ENCODE results near the gene CPEB4. TPM values are rescaled to one million over a fixed set of nuclear protein-coding genes. Genes with fewer than 3 reads are reported as not detected.

The CPEB4 gene
- total RNA-seq, 4 donors from 2014 or later, result 97.8 to 109 (median 102) TPM

DNA sequence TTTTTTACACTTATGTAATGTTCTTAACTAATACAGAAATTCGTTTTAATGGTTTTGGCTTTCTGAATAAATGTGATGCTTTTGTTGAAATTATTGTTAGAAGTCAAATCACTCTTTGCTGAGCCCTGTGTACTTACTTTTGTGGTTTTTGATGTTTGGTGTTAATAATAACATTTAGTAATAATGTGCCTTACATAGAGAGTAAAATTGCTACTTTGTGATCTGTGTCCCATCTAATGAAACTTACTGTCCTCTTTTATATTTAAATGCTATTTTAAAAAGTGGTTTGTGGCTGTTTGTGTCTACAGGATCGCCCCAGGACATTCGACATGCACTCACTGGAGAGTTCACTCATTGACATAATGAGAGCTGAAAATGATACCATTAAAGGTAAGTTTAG, 22.1 kb downstream of the CPEB4 start:
- Histone ChIP-seq H3K27ac (peak overlapping the region; percentile 89 to 99 (median 95)), H3K9me3 (no peaks in the 10 kb centered on the region), H3K36me3 (peaks cover 0 to 5% of the 10 kb centered on the region in 2 donors), H3K4me1 (peaks cover 78 to 81% of the 10 kb centered on the region in 2 donors), H3K4me3 (no peak overlapping the region), H3K27me3 (no peaks in the 10 kb centered on the region)
- in situ Hi-C loops (cut with MboI; ENCODE audit: low sequenced_read_pairs in 4 of 4), result no loop called here
- intact Hi-C loops (cut with DNase I; ENCODE audit: low total_unique reads), result no loop called here
- DNase-seq (no peak), ATAC-seq (no peak)
- TF ChIP-seq, protein P1, sequence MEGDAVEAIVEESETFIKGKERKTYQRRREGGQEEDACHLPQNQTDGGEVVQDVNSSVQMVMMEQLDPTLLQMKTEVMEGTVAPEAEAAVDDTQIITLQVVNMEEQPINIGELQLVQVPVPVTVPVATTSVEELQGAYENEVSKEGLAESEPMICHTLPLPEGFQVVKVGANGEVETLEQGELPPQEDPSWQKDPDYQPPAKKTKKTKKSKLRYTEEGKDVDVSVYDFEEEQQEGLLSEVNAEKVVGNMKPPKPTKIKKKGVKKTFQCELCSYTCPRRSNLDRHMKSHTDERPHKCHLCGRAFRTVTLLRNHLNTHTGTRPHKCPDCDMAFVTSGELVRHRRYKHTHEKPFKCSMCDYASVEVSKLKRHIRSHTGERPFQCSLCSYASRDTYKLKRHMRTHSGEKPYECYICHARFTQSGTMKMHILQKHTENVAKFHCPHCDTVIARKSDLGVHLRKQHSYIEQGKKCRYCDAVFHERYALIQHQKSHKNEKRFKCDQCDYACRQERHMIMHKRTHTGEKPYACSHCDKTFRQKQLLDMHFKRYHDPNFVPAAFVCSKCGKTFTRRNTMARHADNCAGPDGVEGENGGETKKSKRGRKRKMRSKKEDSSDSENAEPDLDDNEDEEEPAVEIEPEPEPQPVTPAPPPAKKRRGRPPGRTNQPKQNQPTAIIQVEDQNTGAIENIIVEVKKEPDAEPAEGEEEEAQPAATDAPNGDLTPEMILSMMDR (IDR thresholded peaks at IDR 0.05 in 4 of 5, conservative IDR thresholded peaks at IDR 0.05 in 1 of 5), result no peak
- TF ChIP-seq POLR2A (IDR thresholded peaks at IDR 0.05), result no peak

- DNase-seq (no peak), ATAC-seq (no peak)
- in situ Hi-C loops (cut with MboI; ENCODE audit: low sequenced_read_pairs in 4 of 4), result no loop called here
- no peak for TF ChIP-seq POLR2A (IDR thresholded peaks at IDR 0.05)
- TF ChIP-seq, protein P1 (IDR thresholded peaks at IDR 0.05 in 4 of 5, conservative IDR thresholded peaks at IDR 0.05 in 1 of 5), result no peak
- H3K4me3 ChIP-seq, result no peak overlapping the region
- peaks cover 0 to 5% of the 10 kb centered on the region in 2 donors for H3K36me3 ChIP-seq
- no peaks in the 10 kb centered on the region for H3K27me3 ChIP-seq
- peaks cover 80 to 87% of the 10 kb centered on the region in 2 donors for H3K4me1 ChIP-seq
- intact Hi-C loops (cut with DNase I; ENCODE audit: low total_unique reads), result no loop called here
- peak overlapping the region; percentile 89 to 99 (median 95) for H3K27ac ChIP-seq
- no peaks in the 10 kb centered on the region for H3K9me3 ChIP-seq
Observed at GRCh38 chr5:173911623-173912022, 23.5 kb downstream of the CPEB4 start.

DNA sequence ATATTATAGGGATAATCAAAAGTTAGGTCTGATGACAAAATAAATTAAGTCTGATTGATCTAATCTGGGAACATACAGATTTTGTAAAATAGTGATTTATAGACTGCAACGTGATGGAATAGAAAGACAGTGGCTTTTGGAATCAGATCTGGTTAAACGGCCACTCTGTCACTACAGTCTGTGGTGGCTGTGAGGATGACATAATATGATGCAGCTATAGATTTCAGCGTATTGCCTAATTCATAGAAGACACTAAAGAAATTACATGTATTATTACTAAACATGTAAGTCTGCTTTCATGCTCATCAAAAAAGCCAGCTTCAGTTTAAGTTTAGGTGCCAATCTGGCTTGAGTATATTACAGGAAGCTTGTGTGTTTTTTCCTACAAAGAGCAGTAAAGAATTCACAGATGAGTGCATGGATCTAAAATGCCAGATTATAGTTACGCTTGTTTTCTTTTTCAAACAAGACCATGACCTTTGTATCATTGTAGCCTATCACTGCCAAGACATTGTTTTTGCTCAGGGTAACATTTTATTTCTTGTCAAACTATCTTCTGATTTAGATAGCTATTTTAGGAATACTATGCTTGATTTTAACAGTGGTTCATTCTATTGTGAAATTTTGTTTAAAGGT, 25.7 kb downstream of the CPEB4 start:
- intact Hi-C loops (cut with DNase I; ENCODE audit: low total_unique reads), result no loop called here

DNA sequence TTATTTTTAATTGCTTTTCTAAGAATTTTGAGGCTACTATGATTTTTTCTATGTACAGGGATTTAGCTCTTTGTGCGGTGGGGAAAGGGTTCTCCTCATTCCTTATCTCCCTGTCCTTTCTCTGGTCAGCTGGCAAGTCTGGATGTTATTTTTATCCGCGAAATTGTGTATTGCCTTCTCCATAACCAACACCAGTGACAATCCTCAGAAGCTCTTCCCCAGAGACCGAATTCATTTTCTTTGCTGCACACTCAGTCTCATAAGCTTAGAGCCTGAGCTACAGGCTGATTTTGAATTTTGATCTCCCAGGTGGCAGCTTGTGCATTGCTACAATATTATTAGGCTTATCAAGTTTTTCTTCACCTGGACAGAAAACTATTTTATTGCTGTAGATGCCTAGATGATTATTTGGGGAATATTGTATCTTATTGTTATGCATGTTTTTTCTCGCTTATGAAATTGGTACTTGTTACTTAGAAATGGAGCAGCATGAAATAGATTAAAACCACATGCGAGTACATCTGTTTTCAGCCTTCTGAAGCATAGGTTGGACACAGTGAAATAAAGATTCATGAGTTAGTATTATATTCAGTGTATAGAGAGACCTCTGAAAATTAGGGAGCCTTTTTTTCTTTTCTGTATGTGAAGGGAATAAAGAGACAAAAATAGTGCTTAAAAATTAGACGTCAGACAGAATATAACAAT, 27.3 kb downstream of the CPEB4 start:
- Histone ChIP-seq H3K36me3 (peaks cover 0 to 5% of the 10 kb centered on the region in 2 donors), H3K27ac (peak overlapping the region; percentile 89 to 99 (median 95)), H3K4me3 (peak overlapping the region in 1 of 4 donors; percentile 18), H3K9me3 (no peaks in the 10 kb centered on the region), H3K4me1 (peaks cover 64 to 81% of the 10 kb centered on the region in 2 donors), H3K27me3 (no peaks in the 10 kb centered on the region)
- DNase-seq (no peak), ATAC-seq (peak; percentile 42 to 57)
- intact Hi-C loops (cut with DNase I; ENCODE audit: low total_unique reads) (no loop called here), in situ Hi-C loops (cut with MboI; ENCODE audit: low sequenced_read_pairs in 4 of 4) (no loop called here)
- TF ChIP-seq, protein P1 (IDR thresholded peaks at IDR 0.05 in 4 of 5, conservative IDR thresholded peaks at IDR 0.05 in 1 of 5), result no peak
- peak in 1 of 2 donors; percentile 28 for TF ChIP-seq POLR2A (IDR thresholded peaks at IDR 0.05)

More for the DNA sequence above, 25.7 kb downstream of the CPEB4 start:
- peaks cover 0 to 5% of the 10 kb centered on the region in 2 donors for H3K36me3 ChIP-seq
- peaks cover 60 to 81% of the 10 kb centered on the region in 2 donors for H3K4me1 ChIP-seq
- no peaks in the 10 kb centered on the region for H3K9me3 ChIP-seq
- in situ Hi-C loops (cut with MboI; ENCODE audit: low sequenced_read_pairs in 4 of 4), result no loop called here
- peak overlapping the region; percentile 89 to 99 (median 95) for H3K27ac ChIP-seq
- no peak for DNase-seq
- H3K4me3 ChIP-seq, result no peak overlapping the region
- no peaks in the 10 kb centered on the region for H3K27me3 ChIP-seq
- no peak for ATAC-seq
- no peak for TF ChIP-seq POLR2A (IDR thresholded peaks at IDR 0.05)
- TF ChIP-seq, protein P1 (IDR thresholded peaks at IDR 0.05 in 4 of 5, conservative IDR thresholded peaks at IDR 0.05 in 1 of 5), result no peak
